Duodenal mucosa (tissue), 2 donors: ENCODE results near the gene MCIDAS.

Experiments
- H3K27ac ChIP-seq: one replicate; pipeline ENCODE4 v1.7.0; 2013; ENCODE audit warnings: low read depth, low read length
- H3K27me3 ChIP-seq, 2 donors: one replicate each; pipeline ENCODE4 v1.7.0; 2013; ENCODE audit warnings: low read length in 2 of 2, control low read depth in 1 of 2; ENCODE audit not compliant: insufficient read depth in 2 of 2, control insufficient read depth in 1 of 2
- H3K36me3 ChIP-seq, 2 donors: one replicate each; pipeline ENCODE4 v1.7.0; 2013; ENCODE audit warnings: low read length in 2 of 2, control low read depth in 1 of 2; ENCODE audit not compliant: insufficient read depth in 2 of 2, control insufficient read depth in 1 of 2
- H3K4me1 ChIP-seq, 2 donors: one replicate each; pipeline ENCODE4 v1.7.0; 2013; ENCODE audit warnings: low read length in 2 of 2, control low read depth in 1 of 2; ENCODE audit not compliant: insufficient read depth in 2 of 2, control insufficient read depth in 1 of 2
- H3K4me3 ChIP-seq, 2 donors: one replicate each; pipeline ENCODE4 v1.7.0; 2013; ENCODE audit warnings: low read length in 2 of 2, low read depth in 1 of 2
- H3K9ac ChIP-seq, 2 donors: one replicate each; pipeline ENCODE4 v1.7.0; 2013; ENCODE audit warnings: low read length in 2 of 2, low read depth in 1 of 2
- H3K9me3 ChIP-seq, 2 donors: one replicate each; pipeline ENCODE4 v1.7.0; 2013; ENCODE audit warnings: low read length in 2 of 2, control low read depth in 1 of 2; ENCODE audit not compliant: control insufficient read depth in 1 of 2

The MCIDAS gene

GRCh38 chr5:55226934-55227663 lies at the start of gene MCIDAS:
MCIDAS (minus strand) TSS chr5:55227315; CDS start chr5:55227138, 177 bp downstream.
- Histone ChIP-seq H3K9me3 (no peaks in the 10 kb centered on the region), H3K27ac (no peak within 1 kb of the TSS), H3K36me3 (no peaks in the 10 kb centered on the region), H3K27me3 (peaks cover 91 to 95% of the 10 kb centered on the region in 2 donors), H3K4me3 (peak within 1 kb of the TSS; percentile 55 to 67), H3K4me1 (peaks cover 24 to 29% of the 10 kb centered on the region in 2 donors), H3K9ac (no peak within 1 kb of the TSS)

GRCh38 chr5:55276771-55277170 lies 49.7 kb upstream of the MCIDAS start:
- Histone ChIP-seq H3K27ac (no peak overlapping the region), H3K9me3 (no peaks in the 10 kb centered on the region), H3K36me3 (peaks cover 30 to 93% of the 10 kb centered on the region in 2 donors)

DNA sequence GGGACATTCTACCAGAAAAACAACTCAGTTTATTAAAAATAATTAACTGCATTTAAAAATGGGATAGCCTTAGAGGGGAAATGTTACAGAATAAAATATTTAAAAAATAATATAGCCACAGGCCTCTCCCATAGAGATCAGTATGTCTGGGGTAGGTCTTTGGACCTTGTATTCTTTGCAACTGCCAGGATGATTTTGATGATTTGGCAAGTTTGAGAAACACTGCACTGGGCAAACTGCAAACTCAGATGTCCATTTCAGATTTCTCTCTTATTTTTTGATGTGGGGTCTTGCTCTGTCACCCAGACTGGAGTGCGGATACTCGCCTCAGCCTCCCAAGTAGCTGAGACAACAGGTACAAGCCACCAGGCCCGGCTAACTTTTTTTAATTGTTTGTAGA lies 31.2 kb upstream of the MCIDAS start:
- Histone ChIP-seq H3K4me1 (no peaks in the 10 kb centered on the region), H3K4me3 (no peak overlapping the region), H3K9me3 (no peaks in the 10 kb centered on the region), H3K9ac (no peak overlapping the region), H3K27ac (no peak overlapping the region), H3K36me3 (peaks cover 5 to 64% of the 10 kb centered on the region in 2 donors), H3K27me3 (no peaks in the 10 kb centered on the region)

More at GRCh38 chr5:55276771-55277170, 49.7 kb upstream of the MCIDAS start:
- no peak overlapping the region for H3K9ac ChIP-seq
- no peak overlapping the region for H3K4me3 ChIP-seq
- no peaks in the 10 kb centered on the region for H3K4me1 ChIP-seq
- no peaks in the 10 kb centered on the region for H3K27me3 ChIP-seq

DNA sequence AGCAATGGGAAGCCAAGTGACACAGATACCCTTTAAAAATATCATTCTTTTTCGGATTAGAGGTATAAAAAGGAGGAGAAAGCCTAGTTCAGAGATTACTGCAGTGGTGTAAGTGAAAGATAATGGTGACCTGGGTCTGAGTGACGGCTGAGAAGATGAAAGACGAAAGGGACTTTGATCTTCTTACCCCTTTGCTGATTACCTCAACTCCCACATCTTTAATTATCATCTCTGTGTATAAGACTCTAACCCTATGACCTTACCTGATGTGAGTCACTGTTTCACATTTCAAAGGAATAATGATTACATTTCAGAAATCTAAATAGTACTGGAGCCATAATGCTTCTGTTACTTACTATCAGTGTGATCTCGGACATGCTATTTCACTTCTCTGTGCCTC lies 27.7 kb upstream of the MCIDAS start:
- Histone ChIP-seq H3K27me3 (no peaks in the 10 kb centered on the region), H3K9ac (no peak overlapping the region), H3K4me1 (no peaks in the 10 kb centered on the region), H3K36me3 (peaks cover 4 to 44% of the 10 kb centered on the region in 2 donors), H3K4me3 (no peak overlapping the region), H3K9me3 (no peaks in the 10 kb centered on the region), H3K27ac (no peak overlapping the region)

- no peaks in the 10 kb centered on the region for H3K27me3 ChIP-seq
- H3K36me3 ChIP-seq: peaks cover 0 to 12% of the 10 kb centered on the region in 2 donors
- peaks cover 6 to 11% of the 10 kb centered on the region in 2 donors for H3K9me3 ChIP-seq
- H3K4me1 ChIP-seq: no peaks in the 10 kb centered on the region
- H3K4me3 ChIP-seq: no peak overlapping the region
- no peak overlapping the region for H3K9ac ChIP-seq
- H3K27ac ChIP-seq: no peak overlapping the region
Observed at GRCh38 chr5:55250064-55250463, 22.9 kb upstream of the MCIDAS start.

DNA sequence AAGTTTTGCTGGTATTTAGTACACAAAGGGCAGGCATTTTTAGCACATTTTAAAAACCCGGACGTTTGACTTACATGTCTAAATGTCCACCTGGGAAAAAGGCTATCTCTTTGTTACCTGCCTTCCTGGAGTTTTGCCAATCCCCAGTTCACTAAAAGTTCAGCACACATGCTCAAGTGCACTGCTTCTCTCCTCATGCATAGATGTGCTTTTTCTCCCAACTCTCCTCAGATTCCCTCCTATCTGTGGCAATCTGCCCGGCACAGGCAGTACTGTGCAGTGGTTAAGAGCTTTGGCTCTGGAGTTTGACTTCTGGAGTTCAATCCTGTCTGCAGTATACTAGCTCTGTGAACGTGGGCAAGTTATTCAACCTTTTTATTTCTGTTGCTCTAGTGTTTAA lies 14.6 kb upstream of the MCIDAS start:
- Histone ChIP-seq H3K36me3 (no peaks in the 10 kb centered on the region), H3K9ac (no peak overlapping the region), H3K27me3 (peaks cover 0 to 2% of the 10 kb centered on the region in 2 donors), H3K27ac (no peak overlapping the region), H3K4me3 (no peak overlapping the region), H3K4me1 (no peaks in the 10 kb centered on the region), H3K9me3 (no peaks in the 10 kb centered on the region)

GRCh38 chr5:55236800-55237199 lies 9.7 kb upstream of the MCIDAS start:
- Histone ChIP-seq H3K9ac (no peak overlapping the region), H3K27me3 (peaks cover 20 to 24% of the 10 kb centered on the region in 2 donors), H3K36me3 (no peaks in the 10 kb centered on the region), H3K4me3 (no peak overlapping the region), H3K4me1 (peaks cover 0 to 27% of the 10 kb centered on the region in 2 donors), H3K27ac (no peak overlapping the region), H3K9me3 (no peaks in the 10 kb centered on the region)

DNA sequence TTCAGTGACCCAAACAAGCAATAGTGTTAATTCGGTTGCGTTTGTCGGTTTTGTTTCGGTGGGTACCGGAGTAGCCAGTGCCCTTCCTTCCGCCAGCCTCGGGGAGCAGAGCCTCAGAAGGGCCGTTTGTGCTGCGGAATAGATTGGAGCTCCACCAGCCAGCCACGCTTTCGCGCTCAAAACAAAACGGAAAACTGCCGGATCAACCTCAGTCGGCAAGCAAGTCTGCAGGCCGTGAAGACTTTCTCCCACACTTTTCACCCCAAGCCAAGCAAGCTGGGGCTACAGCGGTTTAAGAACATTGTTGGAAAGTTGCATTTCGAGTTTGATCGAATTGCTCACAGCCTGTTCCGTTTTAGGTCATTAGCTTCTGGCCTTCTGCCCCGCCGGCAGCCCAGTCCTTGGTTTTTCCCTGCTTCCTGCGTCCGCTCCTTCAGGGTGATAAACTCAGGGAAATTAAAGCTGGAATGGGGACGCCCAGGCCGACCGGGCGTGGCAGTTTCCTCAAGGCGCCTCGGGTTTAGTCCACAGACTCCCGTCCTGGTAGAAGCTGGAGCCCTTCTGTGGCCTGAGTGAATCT lies 7.1 kb upstream of the MCIDAS start:
- peak overlapping the region; percentile 71 to 77 for H3K4me3 ChIP-seq
- peaks cover 11 to 39% of the 10 kb centered on the region in 2 donors for H3K4me1 ChIP-seq
- H3K27me3 ChIP-seq: peaks cover 42 to 48% of the 10 kb centered on the region in 2 donors
- H3K9me3 ChIP-seq: no peaks in the 10 kb centered on the region
- H3K9ac ChIP-seq: peak overlapping the region; percentile 5 to 38
- H3K27ac ChIP-seq: no peak overlapping the region
- no peaks in the 10 kb centered on the region for H3K36me3 ChIP-seq

- Histone ChIP-seq H3K9ac (peak within 1 kb of the TSS; percentile 31 to 38), H3K27ac (no peak within 1 kb of the TSS), H3K36me3 (no peaks in the 10 kb centered on the region), H3K4me3 (peak within 1 kb of the TSS; percentile 71 to 77), H3K9me3 (no peaks in the 10 kb centered on the region), H3K27me3 (peaks cover 52 to 58% of the 10 kb centered on the region in 2 donors), H3K4me1 (peaks cover 11 to 39% of the 10 kb centered on the region in 2 donors)
Observed at GRCh38 chr5:55232985-55233928, 6.1 kb upstream of the MCIDAS start, which contains the start of gene CCNO. CCNO (minus strand) TSS chr5:55233608; CDS start chr5:55233523, 85 bp downstream.
